ENCODE measurements around the gene TBC1D5.
"Not testable (repeated sequence)": the region's sequence is repeated elsewhere in the genome, so short reads cannot be mapped to it uniquely, and the experiment has no call there.

TBC1D5 gene

GRCh38 chr3:17369973-17370372, 372.5 kb downstream of the TBC1D5 start:
- no peak overlapping the region for H3K4me3 ChIP-seq (ENCODE audit: low read depth, low read length)

GRCh38 chr3:17367171-17367570, 375.3 kb downstream of the TBC1D5 start:
- no peak overlapping the region for H3K4me3 ChIP-seq (ENCODE audit: low read depth, low read length)

GRCh38 chr3:17360991-17361390, 381.4 kb downstream of the TBC1D5 start:
- H3K4me3 ChIP-seq (ENCODE audit: low read depth, low read length): no peak overlapping the region

- H3K4me3 ChIP-seq (ENCODE audit: low read depth, low read length): no peak overlapping the region
Measured at GRCh38 chr3:17359911-17360310, 382.5 kb downstream of the TBC1D5 start.

- H3K4me3 ChIP-seq (ENCODE audit: low read depth, low read length): no peak overlapping the region
Measured at GRCh38 chr3:17357035-17357710, 385.3 kb downstream of the TBC1D5 start.

GRCh38 chr3:17356585-17356984, 385.8 kb downstream of the TBC1D5 start:
- H3K4me3 ChIP-seq (ENCODE audit: low read depth, low read length): no peak overlapping the region

- no peak overlapping the region for H3K4me3 ChIP-seq (ENCODE audit: low read depth, low read length)
Measured at GRCh38 chr3:17355591-17355990, 386.8 kb downstream of the TBC1D5 start.

- H3K4me3 ChIP-seq (ENCODE audit: low read depth, low read length): no peak overlapping the region
Measured at GRCh38 chr3:17354341-17354740, 388.1 kb downstream of the TBC1D5 start.

GRCh38 chr3:17352620-17353019, 389.8 kb downstream of the TBC1D5 start:
- no peak overlapping the region for H3K4me3 ChIP-seq (ENCODE audit: low read depth, low read length)

GRCh38 chr3:17351193-17351592, 391.2 kb downstream of the TBC1D5 start:
- H3K4me3 ChIP-seq (ENCODE audit: low read depth, low read length): not testable (repeated sequence)

- H3K4me3 ChIP-seq (ENCODE audit: low read depth, low read length): no peak overlapping the region
Measured at GRCh38 chr3:17349093-17349492, 393.3 kb downstream of the TBC1D5 start.

GRCh38 chr3:17342119-17342518, 400.3 kb downstream of the TBC1D5 start:
- H3K4me3 ChIP-seq (ENCODE audit: low read depth, low read length): no peak overlapping the region

GRCh38 chr3:17340693-17341092, 401.7 kb downstream of the TBC1D5 start:
- no peak overlapping the region for H3K4me3 ChIP-seq (ENCODE audit: low read depth, low read length)

GRCh38 chr3:17340261-17340660, 402.2 kb downstream of the TBC1D5 start:
- no peak overlapping the region for H3K4me3 ChIP-seq (ENCODE audit: low read depth, low read length)

GRCh38 chr3:17339132-17339575, 403.3 kb downstream of the TBC1D5 start:
- H3K4me3 ChIP-seq (ENCODE audit: low read depth, low read length): no peak overlapping the region

GRCh38 chr3:17336291-17336690, 406.1 kb downstream of the TBC1D5 start:
- no peak overlapping the region for H3K4me3 ChIP-seq (ENCODE audit: low read depth, low read length)

- no peak overlapping the region for H3K4me3 ChIP-seq (ENCODE audit: low read depth, low read length)
Measured at GRCh38 chr3:17333893-17334292, 408.5 kb downstream of the TBC1D5 start.

- H3K4me3 ChIP-seq (ENCODE audit: low read depth, low read length): no peak overlapping the region
Measured at GRCh38 chr3:17333446-17333845, 409.0 kb downstream of the TBC1D5 start.

- no peak overlapping the region for H3K4me3 ChIP-seq (ENCODE audit: low read depth, low read length)
Measured at GRCh38 chr3:17330660-17331059, 411.8 kb downstream of the TBC1D5 start.

GRCh38 chr3:17329927-17330326, 412.5 kb downstream of the TBC1D5 start:
- H3K4me3 ChIP-seq (ENCODE audit: low read depth, low read length): no peak overlapping the region

- no peak overlapping the region for H3K4me3 ChIP-seq (ENCODE audit: low read depth, low read length)
Measured at GRCh38 chr3:17322106-17322793, 420.2 kb downstream of the TBC1D5 start.

GRCh38 chr3:17320266-17320665, 422.2 kb downstream of the TBC1D5 start:
- H3K4me3 ChIP-seq (ENCODE audit: low read depth, low read length): no peak overlapping the region

- no peak overlapping the region for H3K4me3 ChIP-seq (ENCODE audit: low read depth, low read length)
Measured at GRCh38 chr3:17315897-17316296, 426.5 kb downstream of the TBC1D5 start.
